Neutrophil (primary cell): ENCODE results near the gene ACSL6.

Source experiments
- H3K27ac ChIP-seq: fragments of 200-600 bp; sonication (generic); 2 replicates; pipeline ENCODE4 v1.5.1; 2016; ENCODE audit warnings: mild to moderate bottlenecking, moderate library complexity
- H3K27me3 ChIP-seq: fragments of 200-600 bp; sonication (generic); 2 replicates; pipeline ENCODE4 v1.6.0; 2016; ENCODE audit warnings: mild to moderate bottlenecking
- H3K36me3 ChIP-seq: fragments of 200-600 bp; sonication (generic); 2 replicates; pipeline ENCODE4 v1.5.1; 2017
- H3K4me1 ChIP-seq, 2 experiments: fragments of 200-600 bp in 1 of 2; sonication (generic) in 1 of 2; 1 replicate in 1 of 2; 2 replicates in 1 of 2; pipeline versions ENCODE4 v1.5.1 to v1.6.1; 2013 to 2016; ENCODE audit warnings: low read depth in 1 of 2, low read length in 1 of 2, mild to moderate bottlenecking in 1 of 2, moderate library complexity in 1 of 2; ENCODE audit not compliant: control insufficient read depth in 1 of 2, insufficient read depth in 1 of 2
- H3K4me3 ChIP-seq, 2 experiments: fragments of 200-600 bp in 1 of 2; sonication (generic) in 1 of 2; 1 replicate in 1 of 2; 2 replicates in 1 of 2; pipeline ENCODE4 v1.5.1; 2013 to 2016; ENCODE audit warnings: low read depth in 1 of 2, low read length in 1 of 2, mild to moderate bottlenecking in 1 of 2, moderate library complexity in 1 of 2
- H3K9me3 ChIP-seq: fragments of 200-600 bp; sonication (generic); 2 replicates; pipeline ENCODE4 v1.5.1; 2016
- TF ChIP-seq, protein P1 (sequence below): fragments of 200-600 bp; sonication (generic); IDR thresholded peaks from 2 replicates; pipeline ENCODE4 v1.5.1; 2016; ENCODE audit warnings: antibody characterized with exemption

ACSL6 gene

GRCh38 chr5:131983244-131983771, 28.1 kb downstream of the ACSL6 start:
- Histone ChIP-seq H3K9me3 (no peaks in the 10 kb centered on the region), H3K27me3 (no peaks in the 10 kb centered on the region), H3K4me3 (no peak overlapping the region), H3K36me3 (no peaks in the 10 kb centered on the region), H3K4me1 (no peaks in the 10 kb centered on the region), H3K27ac (no peak overlapping the region)
- TF ChIP-seq, protein P1, sequence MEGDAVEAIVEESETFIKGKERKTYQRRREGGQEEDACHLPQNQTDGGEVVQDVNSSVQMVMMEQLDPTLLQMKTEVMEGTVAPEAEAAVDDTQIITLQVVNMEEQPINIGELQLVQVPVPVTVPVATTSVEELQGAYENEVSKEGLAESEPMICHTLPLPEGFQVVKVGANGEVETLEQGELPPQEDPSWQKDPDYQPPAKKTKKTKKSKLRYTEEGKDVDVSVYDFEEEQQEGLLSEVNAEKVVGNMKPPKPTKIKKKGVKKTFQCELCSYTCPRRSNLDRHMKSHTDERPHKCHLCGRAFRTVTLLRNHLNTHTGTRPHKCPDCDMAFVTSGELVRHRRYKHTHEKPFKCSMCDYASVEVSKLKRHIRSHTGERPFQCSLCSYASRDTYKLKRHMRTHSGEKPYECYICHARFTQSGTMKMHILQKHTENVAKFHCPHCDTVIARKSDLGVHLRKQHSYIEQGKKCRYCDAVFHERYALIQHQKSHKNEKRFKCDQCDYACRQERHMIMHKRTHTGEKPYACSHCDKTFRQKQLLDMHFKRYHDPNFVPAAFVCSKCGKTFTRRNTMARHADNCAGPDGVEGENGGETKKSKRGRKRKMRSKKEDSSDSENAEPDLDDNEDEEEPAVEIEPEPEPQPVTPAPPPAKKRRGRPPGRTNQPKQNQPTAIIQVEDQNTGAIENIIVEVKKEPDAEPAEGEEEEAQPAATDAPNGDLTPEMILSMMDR, result no peak

DNA sequence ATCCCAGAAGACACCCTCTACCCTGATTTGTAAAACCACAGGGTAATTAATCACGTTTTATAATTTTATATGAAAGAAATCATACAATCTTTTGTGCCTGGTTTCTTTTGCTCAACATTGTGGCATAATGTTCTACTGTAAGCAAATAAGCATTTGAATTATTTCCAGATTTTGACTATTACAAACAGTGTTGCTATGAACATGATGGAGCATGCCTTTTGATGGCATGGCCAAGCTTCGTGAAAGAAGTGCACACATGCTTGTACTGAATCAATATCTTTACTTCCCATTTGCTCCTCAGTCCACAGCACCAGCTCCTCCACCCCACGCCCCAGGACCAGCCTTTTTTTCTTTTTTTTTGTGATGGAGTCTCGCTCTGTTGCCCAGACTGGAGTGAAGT, 29.9 kb downstream of the ACSL6 start:
- no peaks in the 10 kb centered on the region for H3K36me3 ChIP-seq
- no peaks in the 10 kb centered on the region for H3K9me3 ChIP-seq
- H3K4me1 ChIP-seq, result no peaks in the 10 kb centered on the region
- H3K4me3 ChIP-seq, result no peak overlapping the region
- TF ChIP-seq, protein P1, result no peak
- no peak overlapping the region for H3K27ac ChIP-seq
- H3K27me3 ChIP-seq, result no peaks in the 10 kb centered on the region

DNA sequence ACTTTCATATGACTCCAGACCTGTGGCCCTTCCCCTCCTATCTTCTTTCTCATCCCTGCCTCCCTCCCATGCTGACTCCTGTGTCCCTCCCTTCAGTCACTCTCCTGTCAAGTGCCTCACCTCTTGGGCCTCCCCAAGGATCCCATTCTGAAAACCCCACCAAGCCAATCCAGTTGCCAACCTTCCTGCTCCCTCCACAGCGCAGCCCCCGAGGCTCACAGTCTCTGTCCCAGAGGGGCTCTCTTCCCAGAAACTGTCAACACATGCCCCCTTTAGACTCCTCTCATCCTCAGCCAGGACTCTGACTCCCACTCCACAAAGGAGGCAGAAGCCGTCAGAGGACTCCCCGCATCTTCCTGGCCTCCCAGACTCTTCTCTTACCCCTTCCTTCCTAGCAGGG, 30.8 kb downstream of the ACSL6 start:
- no peaks in the 10 kb centered on the region for H3K9me3 ChIP-seq
- TF ChIP-seq, protein P1, result no peak
- H3K4me3 ChIP-seq, result no peak overlapping the region
- no peaks in the 10 kb centered on the region for H3K27me3 ChIP-seq
- no peaks in the 10 kb centered on the region for H3K36me3 ChIP-seq
- H3K4me1 ChIP-seq, result no peaks in the 10 kb centered on the region
- no peak overlapping the region for H3K27ac ChIP-seq

GRCh38 chr5:131979816-131980215, 31.6 kb downstream of the ACSL6 start:
- H3K27me3 ChIP-seq, result no peaks in the 10 kb centered on the region
- no peaks in the 10 kb centered on the region for H3K9me3 ChIP-seq
- no peaks in the 10 kb centered on the region for H3K36me3 ChIP-seq
- H3K4me1 ChIP-seq, result no peaks in the 10 kb centered on the region
- TF ChIP-seq, protein P1, result no peak
- H3K4me3 ChIP-seq, result no peak overlapping the region
- H3K27ac ChIP-seq, result no peak overlapping the region

DNA sequence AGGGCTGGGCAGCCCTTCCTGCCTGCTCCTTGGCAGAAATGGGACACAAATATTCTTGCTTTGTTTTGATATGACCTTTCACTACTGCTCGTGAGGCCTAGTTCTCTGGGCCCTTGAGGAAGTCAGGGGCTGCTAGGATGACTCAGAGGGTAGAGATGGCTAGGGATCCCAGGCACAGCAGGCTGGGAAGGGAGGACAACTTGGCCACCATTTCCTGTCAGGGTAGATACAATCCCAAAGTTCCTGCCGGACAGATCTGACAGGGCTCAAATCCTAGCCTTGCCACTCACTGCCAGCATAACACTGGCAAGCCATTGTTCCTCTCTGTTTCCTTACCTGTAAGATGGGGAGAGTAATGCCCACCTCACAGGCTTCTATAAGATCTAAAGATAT, 34.2 kb downstream of the ACSL6 start:
- Histone ChIP-seq H3K27me3 (no peaks in the 10 kb centered on the region), H3K4me1 (no peaks in the 10 kb centered on the region), H3K27ac (no peak overlapping the region), H3K4me3 (no peak overlapping the region), H3K9me3 (no peaks in the 10 kb centered on the region), H3K36me3 (no peaks in the 10 kb centered on the region)
- TF ChIP-seq, protein P1, result no peak
